ENCODE data around the gene ANKRD42.

The ANKRD42 gene

GRCh38 chr11:83275888-83276641, 82.6 kb downstream of the ANKRD42 start:
- Mint-ChIP-seq H3K4me1 (ENCODE audit: low read depth) (peaks cover 4% of the 10 kb centered on the region), H3K9me3 (peaks cover 4% of the 10 kb centered on the region), H3K4me3 (no peak overlapping the region), H3K27ac (no peak overlapping the region), H3K36me3 (ENCODE audit: low read depth) (peaks cover 37% of the 10 kb centered on the region), H3K27me3 (ENCODE audit: low read depth) (no peaks in the 10 kb centered on the region)
- DNase-seq (ENCODE audit: low spot score): no peak

- H3K4me1 Mint-ChIP-seq (ENCODE audit: low read depth): peaks cover 3% of the 10 kb centered on the region
- no peak overlapping the region for H3K27ac Mint-ChIP-seq
- no peaks in the 10 kb centered on the region for H3K9me3 Mint-ChIP-seq
- H3K4me3 Mint-ChIP-seq: no peak overlapping the region
- no peak for DNase-seq (ENCODE audit: low spot score)
- peaks cover 20% of the 10 kb centered on the region for H3K36me3 Mint-ChIP-seq (ENCODE audit: low read depth)
- H3K27me3 Mint-ChIP-seq (ENCODE audit: low read depth): no peaks in the 10 kb centered on the region
These were observed 84.8 kb downstream of the ANKRD42 start for GRCh38 chr11:83278351-83278750.

- H3K27me3 Mint-ChIP-seq (ENCODE audit: low read depth): no peaks in the 10 kb centered on the region
- H3K4me3 Mint-ChIP-seq: no peak overlapping the region
- H3K27ac Mint-ChIP-seq: no peak overlapping the region
- H3K4me1 Mint-ChIP-seq (ENCODE audit: low read depth): peaks cover 8% of the 10 kb centered on the region
- H3K9me3 Mint-ChIP-seq: no peaks in the 10 kb centered on the region
- peaks cover 15% of the 10 kb centered on the region for H3K36me3 Mint-ChIP-seq (ENCODE audit: low read depth)
- no peak for DNase-seq (ENCODE audit: low spot score)
These were observed 86.7 kb downstream of the ANKRD42 start for GRCh38 chr11:83280256-83280655.

DNA sequence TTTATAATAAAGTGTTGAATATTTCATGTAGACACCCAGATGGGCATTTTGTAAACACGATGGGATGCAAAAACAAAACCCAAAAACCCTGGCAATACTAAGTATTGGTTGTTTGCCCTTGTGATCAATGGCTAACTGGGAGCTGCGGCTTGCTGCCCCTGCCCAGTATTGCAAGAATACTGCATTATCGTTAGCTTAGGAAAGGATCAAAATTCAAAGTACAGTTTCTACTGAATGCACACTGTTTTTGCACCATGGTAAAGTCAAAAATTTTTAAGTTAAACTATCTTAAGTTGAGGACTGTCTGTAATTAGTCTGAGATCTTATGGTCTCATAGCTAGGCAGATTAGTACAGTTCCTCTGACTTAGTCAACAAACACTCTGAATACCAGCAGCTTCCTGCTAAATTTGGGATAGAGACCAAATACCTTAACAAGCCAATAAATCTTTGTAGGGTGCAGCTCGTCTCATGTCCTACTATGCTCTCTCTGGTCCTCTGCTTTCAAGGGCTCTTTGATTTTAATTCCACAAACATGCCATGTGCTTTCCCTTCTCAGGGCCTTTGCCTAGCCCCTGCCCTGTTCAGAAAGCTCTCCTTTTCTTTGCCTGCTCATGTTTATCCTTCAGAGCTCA, 88.7 kb downstream of the ANKRD42 start:
- Mint-ChIP-seq H3K4me3 (no peak overlapping the region), H3K36me3 (ENCODE audit: low read depth) (peaks cover 9% of the 10 kb centered on the region), H3K27me3 (ENCODE audit: low read depth) (no peaks in the 10 kb centered on the region), H3K4me1 (ENCODE audit: low read depth) (peaks cover 14% of the 10 kb centered on the region), H3K9me3 (peaks cover 2% of the 10 kb centered on the region), H3K27ac (no peak overlapping the region)
- no peak for DNase-seq (ENCODE audit: low spot score)

DNA sequence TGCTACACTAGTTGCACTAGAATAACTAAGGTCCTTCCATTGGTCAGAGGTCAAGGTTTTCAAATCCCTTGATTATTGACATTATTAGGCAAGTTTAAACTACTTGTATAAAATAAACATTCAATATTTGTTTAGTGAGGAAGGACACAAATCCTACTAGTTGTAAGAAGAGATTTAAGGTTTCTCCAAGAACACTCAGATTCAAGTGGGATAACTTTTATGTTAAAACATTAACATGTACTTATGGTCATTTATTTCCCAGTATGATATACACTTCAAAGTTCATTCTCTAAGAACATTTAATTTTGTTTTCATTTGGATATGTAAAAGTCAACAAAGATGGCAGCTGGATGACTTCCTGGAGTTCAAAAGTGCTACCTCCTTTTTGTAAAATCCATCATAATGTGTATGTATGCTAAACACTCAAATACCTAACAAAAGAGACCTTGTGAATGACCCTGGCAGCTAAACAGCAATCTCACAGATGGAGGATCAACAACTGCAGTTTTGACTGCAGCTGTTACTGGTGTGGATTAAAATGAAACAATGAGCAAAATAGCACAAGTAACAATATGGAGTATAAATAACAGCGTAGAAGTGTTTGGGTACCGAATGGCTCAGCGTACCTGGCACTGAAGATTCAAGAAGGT, 91.1 kb downstream of the ANKRD42 start:
- Mint-ChIP-seq H3K9me3 (peaks cover 4% of the 10 kb centered on the region), H3K4me3 (peak overlapping the region; percentile 97), H3K36me3 (ENCODE audit: low read depth) (peaks cover 6% of the 10 kb centered on the region), H3K4me1 (ENCODE audit: low read depth) (peaks cover 15% of the 10 kb centered on the region), H3K27ac (peak overlapping the region; percentile 98), H3K27me3 (ENCODE audit: low read depth) (peaks cover 9% of the 10 kb centered on the region)
- DNase-seq (ENCODE audit: low spot score): no peak

DNA sequence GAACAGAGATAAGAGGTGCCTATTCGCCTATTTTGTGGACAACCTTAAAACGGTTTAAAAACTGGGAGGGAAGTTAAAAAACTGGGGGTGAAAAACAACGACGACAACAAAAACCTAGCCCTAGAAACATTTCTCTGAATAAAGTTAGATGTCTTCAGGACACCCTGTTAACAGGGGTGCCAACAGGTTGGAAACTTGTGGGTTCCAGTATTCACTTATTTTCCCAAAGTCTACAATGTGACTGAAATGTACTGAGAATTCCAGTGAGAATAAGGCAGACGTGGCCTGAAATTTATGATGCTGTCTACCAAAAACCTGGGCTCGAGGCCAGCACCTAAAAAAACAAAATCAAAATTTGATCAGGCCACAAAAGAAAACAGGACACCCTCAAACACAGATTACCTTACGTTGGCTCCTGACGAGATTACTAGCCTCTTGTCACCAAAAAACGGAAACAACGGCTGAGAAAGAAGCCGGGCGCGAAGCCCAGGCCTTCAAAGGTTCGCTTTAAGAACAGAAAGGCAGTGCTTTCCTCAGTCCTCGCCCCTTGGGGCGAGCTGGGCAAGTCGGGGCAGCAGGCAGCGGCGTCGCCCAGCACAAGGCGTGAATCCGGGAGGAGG, 91.7 kb downstream of the ANKRD42 start:
- H3K27me3 Mint-ChIP-seq (ENCODE audit: low read depth): peaks cover 9% of the 10 kb centered on the region
- peaks cover 3% of the 10 kb centered on the region for H3K36me3 Mint-ChIP-seq (ENCODE audit: low read depth)

GRCh38 chr11:83285771-83286528, 92.4 kb downstream of the ANKRD42 start, which contains the start of gene CCDC90B:
Gene CCDC90B (minus strand): TSS chr11:83286367. CDS start chr11:83285972, 395 bp downstream.
- peaks cover 4% of the 10 kb centered on the region for H3K9me3 Mint-ChIP-seq
- peaks cover 15% of the 10 kb centered on the region for H3K4me1 Mint-ChIP-seq (ENCODE audit: low read depth)
- H3K27me3 Mint-ChIP-seq (ENCODE audit: low read depth): peaks cover 9% of the 10 kb centered on the region
- peak within 1 kb of the TSS; percentile 98 for H3K27ac Mint-ChIP-seq
- H3K36me3 Mint-ChIP-seq (ENCODE audit: low read depth): peaks cover 2% of the 10 kb centered on the region
- H3K4me3 Mint-ChIP-seq: peak within 1 kb of the TSS; percentile 97
- DNase-seq (ENCODE audit: low spot score): peak; percentile 92

More for the DNA sequence above, 91.7 kb downstream of the ANKRD42 start:
- Mint-ChIP-seq H3K4me1 (ENCODE audit: low read depth) (peaks cover 15% of the 10 kb centered on the region), H3K27ac (peak overlapping the region; percentile 98), H3K9me3 (peaks cover 4% of the 10 kb centered on the region), H3K4me3 (peak overlapping the region; percentile 97)
- no peak for DNase-seq (ENCODE audit: low spot score)

GRCh38 chr11:83287631-83288030, 94.1 kb downstream of the ANKRD42 start:
- Mint-ChIP-seq H3K36me3 (ENCODE audit: low read depth) (no peaks in the 10 kb centered on the region), H3K27me3 (ENCODE audit: low read depth) (peaks cover 9% of the 10 kb centered on the region), H3K27ac (no peak overlapping the region), H3K4me3 (no peak overlapping the region), H3K4me1 (ENCODE audit: low read depth) (peaks cover 13% of the 10 kb centered on the region), H3K9me3 (peaks cover 4% of the 10 kb centered on the region)
- no peak for DNase-seq (ENCODE audit: low spot score)

DNA sequence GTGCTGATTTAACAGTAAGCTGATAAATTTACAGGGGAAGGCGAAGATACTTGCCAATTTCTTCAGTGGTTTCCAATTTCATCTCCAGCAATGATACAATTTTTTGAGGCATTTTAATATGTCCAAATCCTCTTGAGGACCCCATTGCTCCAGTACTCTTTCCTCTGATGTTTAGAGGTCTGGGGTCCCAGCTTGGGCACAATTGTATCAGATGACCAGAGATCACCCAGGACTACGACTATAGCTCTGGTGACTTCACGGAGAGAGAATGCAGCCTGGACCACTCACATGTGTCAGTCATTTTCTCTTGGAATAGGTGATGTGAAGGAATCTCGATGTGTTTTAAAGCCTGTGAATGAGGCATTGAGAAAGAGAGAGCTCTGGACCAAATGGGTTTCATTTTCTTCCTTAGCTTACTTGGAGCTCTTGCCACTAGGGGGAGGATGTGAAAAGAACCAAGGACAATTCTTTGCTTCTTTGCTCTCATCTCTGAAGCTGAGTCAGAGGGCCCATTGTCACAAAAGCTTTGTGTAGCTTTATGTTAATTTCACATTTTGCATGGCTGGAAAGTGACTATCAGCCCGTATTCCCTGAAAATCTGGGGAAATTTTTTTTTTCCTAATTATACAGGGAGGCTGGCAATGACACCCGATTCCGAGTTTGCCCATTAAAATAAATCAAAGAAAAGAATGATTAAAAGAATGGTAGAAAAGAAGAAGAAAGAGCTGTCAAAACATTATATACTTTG, 99.4 kb downstream of the ANKRD42 start:
- DNase-seq (ENCODE audit: low spot score): peak; percentile 19
- H3K4me1 Mint-ChIP-seq (ENCODE audit: low read depth): peaks cover 3% of the 10 kb centered on the region
- H3K9me3 Mint-ChIP-seq: no peaks in the 10 kb centered on the region
- H3K27me3 Mint-ChIP-seq (ENCODE audit: low read depth): peaks cover 17% of the 10 kb centered on the region
- no peaks in the 10 kb centered on the region for H3K36me3 Mint-ChIP-seq (ENCODE audit: low read depth)
- peak overlapping the region; percentile 66 for H3K4me3 Mint-ChIP-seq
- no peak overlapping the region for H3K27ac Mint-ChIP-seq

GRCh38 chr11:83293457-83293774, 99.9 kb downstream of the ANKRD42 start:
- DNase-seq (ENCODE audit: low spot score): no peak
- Mint-ChIP-seq H3K27me3 (ENCODE audit: low read depth) (peaks cover 13% of the 10 kb centered on the region), H3K4me3 (no peak overlapping the region), H3K27ac (no peak overlapping the region), H3K4me1 (ENCODE audit: low read depth) (peaks cover 3% of the 10 kb centered on the region), H3K36me3 (ENCODE audit: low read depth) (no peaks in the 10 kb centered on the region), H3K9me3 (no peaks in the 10 kb centered on the region)

DNA sequence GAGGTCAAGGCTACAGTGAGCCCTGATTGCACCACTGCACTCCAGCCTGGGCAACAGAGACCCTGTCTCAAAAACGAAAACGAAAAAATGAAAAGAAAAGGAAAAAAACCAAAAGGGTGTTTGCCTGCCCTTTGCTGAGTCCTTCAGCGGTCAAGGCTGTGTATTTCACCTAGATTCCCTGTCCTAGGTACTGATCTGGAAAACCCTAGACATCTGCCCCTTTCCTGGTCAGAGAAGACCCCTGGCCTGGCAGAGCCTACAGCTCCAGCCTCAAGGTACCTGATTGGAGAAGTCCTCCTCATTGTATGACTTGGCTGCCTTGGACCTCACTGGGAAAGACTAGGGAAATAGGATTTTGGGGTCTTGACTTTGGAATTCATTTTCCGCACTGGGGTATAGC, 100.7 kb downstream of the ANKRD42 start:
- Mint-ChIP-seq H3K36me3 (ENCODE audit: low read depth) (no peaks in the 10 kb centered on the region), H3K4me1 (ENCODE audit: low read depth) (peaks cover 3% of the 10 kb centered on the region), H3K9me3 (no peaks in the 10 kb centered on the region), H3K27me3 (ENCODE audit: low read depth) (peaks cover 8% of the 10 kb centered on the region), H3K27ac (no peak overlapping the region), H3K4me3 (no peak overlapping the region)
- no peak for DNase-seq (ENCODE audit: low spot score)
